GM12874 (cell line): ENCODE data around the gene AP5Z1.

Experiments
- TF ChIP-seq, protein P1 (sequence below): IDR thresholded peaks from 2 replicates; pipeline ENCODE4 v1.5.1; 2011; ENCODE audit warnings: low read depth, mild to moderate bottlenecking, control low read depth, low read length, moderate library complexity; ENCODE audit not compliant: insufficient read depth

AP5Z1 gene

DNA sequence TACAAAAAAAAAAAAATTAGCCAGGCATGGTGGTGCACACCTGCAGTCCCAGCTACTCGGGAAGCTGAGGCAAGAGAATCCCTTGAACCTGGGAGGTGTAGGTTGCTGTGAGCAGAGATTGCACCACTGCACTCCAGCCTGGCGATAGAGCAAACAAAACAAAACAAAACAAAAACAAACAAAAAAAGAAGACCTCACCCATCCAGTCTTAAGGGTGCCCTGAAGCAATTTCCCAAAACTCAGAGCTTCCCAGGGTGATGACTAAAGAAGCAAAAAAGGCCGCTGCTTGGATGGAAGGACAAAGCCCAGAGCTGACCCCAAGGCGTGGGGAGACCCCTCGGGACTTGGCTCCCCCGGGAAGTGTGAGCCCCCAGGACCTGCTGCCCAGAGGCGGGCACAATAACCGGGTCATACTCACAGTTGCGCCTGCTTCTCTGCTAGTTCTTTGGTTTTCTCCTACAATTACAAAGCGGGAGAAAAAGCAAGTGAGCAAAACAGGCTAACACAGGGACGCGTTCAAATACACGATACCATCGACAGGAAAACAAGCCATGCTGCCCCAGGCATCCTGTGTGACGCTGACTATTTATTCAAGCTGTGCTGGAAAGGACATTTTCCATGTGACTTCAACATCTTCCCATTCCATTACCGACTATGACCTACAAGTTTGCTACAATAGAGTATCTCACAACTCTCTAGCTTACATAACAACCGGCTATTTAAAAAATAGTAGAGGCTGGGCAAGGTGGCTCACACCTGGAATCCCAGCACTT, 56.5 kb downstream of the AP5Z1 start:
- TF ChIP-seq, protein P1, sequence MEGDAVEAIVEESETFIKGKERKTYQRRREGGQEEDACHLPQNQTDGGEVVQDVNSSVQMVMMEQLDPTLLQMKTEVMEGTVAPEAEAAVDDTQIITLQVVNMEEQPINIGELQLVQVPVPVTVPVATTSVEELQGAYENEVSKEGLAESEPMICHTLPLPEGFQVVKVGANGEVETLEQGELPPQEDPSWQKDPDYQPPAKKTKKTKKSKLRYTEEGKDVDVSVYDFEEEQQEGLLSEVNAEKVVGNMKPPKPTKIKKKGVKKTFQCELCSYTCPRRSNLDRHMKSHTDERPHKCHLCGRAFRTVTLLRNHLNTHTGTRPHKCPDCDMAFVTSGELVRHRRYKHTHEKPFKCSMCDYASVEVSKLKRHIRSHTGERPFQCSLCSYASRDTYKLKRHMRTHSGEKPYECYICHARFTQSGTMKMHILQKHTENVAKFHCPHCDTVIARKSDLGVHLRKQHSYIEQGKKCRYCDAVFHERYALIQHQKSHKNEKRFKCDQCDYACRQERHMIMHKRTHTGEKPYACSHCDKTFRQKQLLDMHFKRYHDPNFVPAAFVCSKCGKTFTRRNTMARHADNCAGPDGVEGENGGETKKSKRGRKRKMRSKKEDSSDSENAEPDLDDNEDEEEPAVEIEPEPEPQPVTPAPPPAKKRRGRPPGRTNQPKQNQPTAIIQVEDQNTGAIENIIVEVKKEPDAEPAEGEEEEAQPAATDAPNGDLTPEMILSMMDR = no peak

DNA sequence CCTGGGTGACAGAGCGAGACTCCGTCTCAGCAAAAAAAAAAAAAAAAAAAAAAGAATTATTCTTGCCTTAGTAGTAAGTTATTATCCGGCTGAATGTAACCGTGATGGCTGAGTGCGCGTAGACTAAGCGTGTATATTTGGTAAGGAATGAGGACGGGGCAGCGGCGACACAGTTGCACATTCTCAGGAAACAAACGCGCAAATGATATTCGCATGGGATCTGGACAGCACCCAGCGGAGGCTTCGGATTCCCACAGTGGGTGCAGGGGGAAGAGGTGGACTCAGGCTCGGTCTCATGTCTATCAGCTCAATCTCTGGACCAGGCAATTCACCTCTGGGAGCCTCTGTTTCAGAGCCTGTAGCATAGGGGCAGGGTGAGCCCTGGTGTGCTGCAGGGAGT, 57.3 kb downstream of the AP5Z1 start:
- TF ChIP-seq, protein P1 = no peak

DNA sequence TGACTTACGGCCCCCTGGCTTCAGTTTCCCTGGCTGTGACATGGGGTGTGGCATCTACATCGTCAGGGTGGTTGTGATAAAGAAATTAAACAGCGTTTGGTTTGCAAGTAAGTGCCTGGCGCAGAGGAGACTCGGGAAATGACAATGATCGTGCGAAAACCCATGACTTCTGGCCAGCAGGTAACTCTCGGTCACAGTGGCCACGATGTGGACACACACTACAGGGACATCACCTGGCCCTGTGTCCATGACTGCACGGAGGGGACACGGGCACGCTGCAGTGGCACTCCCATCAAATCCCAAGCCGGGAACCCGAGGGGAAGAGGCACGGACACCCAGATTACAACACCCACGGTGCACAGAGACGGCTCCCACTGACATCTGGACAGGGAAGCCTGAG, 57.8 kb downstream of the AP5Z1 start:
- TF ChIP-seq, protein P1 = no peak

DNA sequence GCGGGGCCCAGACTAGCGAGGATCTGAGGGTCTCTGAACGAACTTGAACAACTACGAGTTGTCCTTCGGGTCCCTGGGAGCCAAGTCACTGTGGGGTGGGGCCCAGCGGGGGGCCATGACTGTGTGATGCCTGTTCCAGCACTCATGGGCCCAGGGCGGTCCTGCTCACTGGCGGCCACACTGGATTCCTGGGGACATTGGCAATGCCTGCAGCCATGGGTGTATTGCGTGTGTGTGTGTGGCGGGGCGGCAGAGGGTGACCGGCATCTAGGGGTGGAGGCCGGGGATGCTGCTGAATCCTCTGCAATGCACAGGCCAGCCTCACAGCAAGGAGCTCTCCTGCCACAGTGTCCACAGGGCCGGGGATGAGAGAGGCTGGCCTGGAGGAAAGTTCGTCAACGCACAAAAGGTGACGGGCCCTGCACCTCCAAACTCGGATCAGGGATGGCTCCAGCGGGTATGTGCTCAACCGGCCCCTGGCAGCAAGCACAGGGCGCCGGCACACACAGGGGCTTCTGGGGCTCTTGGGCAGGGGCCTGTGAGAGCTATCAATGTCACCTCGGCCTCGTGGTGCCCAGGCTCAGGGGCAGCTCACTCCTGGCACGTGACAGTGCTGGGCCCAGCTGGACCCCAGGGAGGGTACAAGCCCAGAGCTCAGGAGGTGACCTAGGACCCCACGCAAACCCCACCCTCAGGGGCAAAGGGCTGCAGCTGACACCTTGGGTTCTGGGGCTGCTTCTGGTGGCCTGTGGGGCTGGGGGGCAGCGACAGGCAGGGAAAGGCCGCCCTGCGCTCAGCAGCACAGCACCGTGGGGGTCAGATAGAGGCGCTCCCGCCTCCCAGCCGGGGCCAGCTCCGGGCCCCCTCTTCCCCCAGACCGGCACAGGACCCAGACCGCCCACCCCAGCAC, 58.5 kb downstream of the AP5Z1 start:
- TF ChIP-seq, protein P1 = no peak

DNA sequence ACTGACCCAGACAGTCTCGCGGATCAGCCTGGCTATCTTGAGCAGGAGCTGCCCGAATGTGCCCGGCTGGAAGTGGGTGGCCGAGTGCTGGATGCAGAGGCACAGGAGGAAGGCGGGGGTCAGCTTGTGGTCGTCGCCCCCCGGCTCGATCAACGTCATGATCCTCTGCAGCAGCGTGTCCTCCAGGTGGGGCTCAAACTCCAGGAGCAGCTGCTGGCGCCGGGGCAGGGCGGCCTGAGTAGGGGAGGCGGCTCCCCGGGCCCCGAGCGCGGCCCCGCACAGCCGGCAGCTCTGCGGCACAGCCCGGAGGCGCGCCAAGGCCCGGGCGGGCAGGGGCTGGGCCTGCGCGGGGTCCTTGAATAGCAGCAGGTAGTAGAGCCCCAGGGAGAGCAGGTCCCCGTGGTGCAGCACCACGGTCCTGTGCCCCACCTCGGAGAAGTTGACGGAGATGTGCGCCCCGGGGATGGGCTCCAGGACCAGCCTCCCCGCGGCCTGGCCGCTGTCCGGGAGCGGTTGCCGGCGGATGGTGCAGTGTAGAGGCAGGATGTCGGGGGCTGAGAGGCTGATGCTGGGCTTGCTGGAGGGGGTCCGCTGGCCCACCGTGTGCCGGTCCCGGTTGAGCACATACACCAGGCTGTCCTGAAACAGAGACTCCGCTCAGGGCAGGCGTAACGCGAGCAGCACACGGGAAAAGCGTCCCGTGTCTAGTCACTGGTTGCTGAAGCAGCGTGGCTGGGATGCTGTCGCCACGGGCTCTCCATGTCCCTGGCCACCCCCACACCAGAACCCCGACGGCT, 59.4 kb downstream of the AP5Z1 start:
- TF ChIP-seq, protein P1 = no peak

DNA sequence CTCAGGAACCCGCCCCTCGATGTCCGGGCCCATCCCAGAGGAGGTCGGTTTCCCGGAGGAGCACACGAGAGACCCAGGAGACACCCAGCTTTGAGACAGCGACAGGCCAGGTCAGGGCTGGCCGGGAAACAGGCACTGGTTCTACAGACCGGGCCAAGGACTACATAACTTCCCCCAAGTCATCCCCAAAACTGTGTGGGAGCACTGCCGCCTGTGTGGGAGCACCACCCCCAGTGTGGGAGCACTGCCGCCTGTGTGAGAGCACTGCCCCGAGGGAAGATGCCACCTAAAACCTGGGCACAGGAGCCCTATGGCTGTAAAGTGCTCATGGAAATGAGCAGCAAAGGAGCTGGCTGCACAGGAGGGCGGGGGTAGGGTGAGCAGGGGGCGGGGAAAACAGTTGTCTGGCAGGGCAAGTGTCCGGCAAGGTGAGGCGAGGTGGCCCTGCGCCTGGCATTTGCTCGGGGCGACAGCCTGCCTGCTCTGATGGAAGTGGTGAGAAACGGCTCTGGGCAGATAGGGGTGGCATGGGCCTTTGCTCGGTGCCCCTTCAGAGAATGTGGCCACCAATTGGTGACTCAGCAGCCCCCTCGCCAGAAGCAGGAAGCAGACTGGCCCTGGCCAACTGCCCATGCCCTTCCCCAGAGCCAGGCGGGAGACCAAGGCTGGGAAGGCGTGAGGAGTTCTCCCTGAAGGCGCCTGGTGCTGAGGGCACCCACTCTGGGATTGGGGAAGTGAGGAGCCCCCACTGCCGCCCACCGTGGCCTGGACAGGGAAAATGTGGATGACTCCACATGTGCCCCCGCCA, 60.2 kb downstream of the AP5Z1 start:
- TF ChIP-seq, protein P1 = no peak
